GM18526 (cell line): Measurements from ENCODE around the gene PTGES.

Source experiments
- POLR2A ChIP-seq: IDR thresholded peaks from 3 replicates; pipeline ENCODE4 v1.6.1; 2011; ENCODE audit not compliant: insufficient read length; ENCODE audit errors: extremely low read depth

Gene PTGES

GRCh38 chr9:129774791-129775447, 22.1 kb upstream of the PTGES start:
- TF ChIP-seq POLR2A: no peak

- TF ChIP-seq POLR2A: no peak
Measured at GRCh38 chr9:129773262-129774048, 20.6 kb upstream of the PTGES start.

DNA sequence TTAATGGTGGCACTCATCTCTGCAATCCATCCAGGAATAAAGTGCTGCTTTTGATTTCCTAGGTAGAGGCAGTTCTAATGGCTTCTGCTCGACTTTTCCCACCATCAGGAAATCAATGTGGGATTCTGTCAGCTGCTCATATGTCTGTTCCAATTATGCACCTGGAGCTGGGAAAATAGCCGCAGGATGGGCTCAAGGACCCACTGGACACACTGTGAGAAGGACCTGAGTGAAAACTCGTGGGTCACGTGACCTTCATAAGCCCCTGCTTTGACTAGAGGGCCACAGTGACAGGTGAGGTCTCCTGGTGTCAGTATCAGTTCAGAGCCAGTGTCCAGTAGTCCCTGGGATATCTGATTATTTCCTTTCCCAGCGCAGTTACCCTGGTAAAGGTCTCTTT, 17.9 kb upstream of the PTGES start:
- TF ChIP-seq POLR2A: no peak

GRCh38 chr9:129769669-129770068, 16.8 kb upstream of the PTGES start:
- no peak for TF ChIP-seq POLR2A

DNA sequence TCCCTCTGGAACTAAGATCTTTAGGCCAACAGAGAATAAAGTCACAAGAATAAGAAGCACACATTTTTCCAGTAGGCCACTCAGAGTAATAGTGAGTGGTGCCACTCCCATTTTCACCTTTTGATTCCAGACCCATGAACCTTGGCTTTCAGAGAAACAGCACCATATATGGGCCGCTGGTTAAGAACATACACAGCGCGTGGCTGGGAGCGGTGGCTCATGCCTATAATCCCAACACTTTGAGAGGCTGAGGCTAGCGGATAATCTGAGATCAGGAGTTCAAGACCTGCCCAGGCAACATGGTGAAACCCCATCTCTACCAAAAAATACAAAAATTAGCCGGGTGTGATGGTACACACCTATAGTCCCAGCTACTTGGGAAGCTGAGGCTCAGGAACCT, 15.6 kb upstream of the PTGES start:
- no peak for TF ChIP-seq POLR2A

DNA sequence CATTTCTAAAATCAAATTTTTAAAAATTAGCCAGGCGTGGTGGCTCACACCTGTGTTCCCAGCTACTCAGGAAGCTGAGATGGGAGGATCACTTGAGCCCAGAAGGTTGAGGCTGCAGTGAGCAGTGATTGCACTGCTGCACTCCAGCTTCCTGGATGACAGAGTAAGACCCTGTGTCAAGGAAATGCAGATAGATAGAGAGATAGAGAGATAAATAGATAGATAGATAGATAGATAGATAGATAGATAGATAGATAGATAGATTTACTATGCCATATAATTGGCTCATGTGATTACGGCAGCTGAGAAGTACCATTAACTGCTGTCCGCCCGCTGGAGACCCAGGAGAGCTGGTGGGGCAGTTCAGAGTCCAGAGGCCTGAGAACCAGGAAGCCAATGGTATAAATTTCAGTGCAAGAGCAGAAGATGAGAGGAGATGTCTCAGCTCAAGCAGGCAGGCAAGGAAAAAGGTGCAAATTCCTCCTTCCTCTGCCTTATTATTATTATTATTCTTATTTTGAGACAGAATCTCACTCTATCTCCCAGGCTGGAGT, 13.0 kb upstream of the PTGES start:
- no peak for TF ChIP-seq POLR2A

- no peak for TF ChIP-seq POLR2A
Measured at GRCh38 chr9:129762985-129763926, 10.4 kb upstream of the PTGES start.

- TF ChIP-seq POLR2A: no peak
Measured at GRCh38 chr9:129761901-129762369, 9.1 kb upstream of the PTGES start.

GRCh38 chr9:129761293-129761900, 8.6 kb upstream of the PTGES start:
- no peak for TF ChIP-seq POLR2A

DNA sequence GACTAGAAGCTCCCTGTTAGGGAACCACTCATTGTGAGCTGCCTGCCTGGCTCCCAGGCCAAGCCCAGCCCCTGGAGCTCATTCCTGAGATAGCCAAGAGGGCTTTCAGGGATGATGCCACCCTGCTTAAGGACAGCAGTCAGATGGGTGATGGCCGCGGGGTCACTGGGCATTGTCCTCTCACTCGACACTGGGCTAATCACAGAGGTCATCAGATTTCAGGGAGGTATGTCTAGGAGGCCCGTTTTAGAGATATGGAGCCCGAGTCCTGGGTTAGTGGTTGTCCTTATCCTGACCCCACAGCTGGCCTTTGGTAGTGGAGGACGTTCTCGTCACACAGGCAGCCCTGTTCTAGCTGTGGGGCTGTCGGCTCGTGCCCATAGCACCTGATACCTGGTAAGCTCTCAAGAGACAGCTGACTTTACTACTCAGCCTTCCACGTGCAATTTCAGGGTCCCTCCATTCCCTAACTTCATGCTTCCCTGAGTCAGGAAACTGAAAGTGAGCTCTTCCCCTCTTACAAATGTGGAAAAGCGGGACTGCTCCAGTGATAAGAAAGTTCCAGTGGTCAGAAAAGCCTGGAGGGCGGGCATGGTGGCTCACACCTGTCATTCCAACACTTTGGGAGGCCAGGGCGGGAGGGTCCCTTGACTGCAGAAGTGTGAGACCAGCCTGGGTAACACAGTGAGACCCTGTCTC, 7.1 kb upstream of the PTGES start:
- TF ChIP-seq POLR2A: no peak

DNA sequence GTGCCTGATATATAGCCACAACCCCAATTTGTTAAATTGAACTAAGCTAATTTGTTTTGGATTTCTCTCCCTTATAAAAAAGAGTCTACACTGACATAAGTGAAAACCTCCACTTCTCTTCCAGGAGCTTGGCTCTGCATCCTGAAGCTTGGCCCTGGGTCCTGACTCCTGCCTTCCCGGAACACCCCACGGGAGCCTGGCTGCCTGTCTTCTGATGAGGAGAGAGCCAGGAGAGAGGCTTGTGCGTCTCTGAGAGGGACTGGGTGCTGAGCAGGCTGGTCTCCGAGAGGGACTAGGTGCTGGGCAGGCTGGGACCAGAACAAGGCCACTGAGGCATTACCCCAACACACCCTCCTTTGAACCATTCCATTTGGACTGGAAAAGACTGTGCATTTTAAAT, 6.5 kb upstream of the PTGES start:
- TF ChIP-seq POLR2A: no peak

- TF ChIP-seq POLR2A: no peak
Measured at GRCh38 chr9:129757045-129757444, 4.2 kb upstream of the PTGES start.

DNA sequence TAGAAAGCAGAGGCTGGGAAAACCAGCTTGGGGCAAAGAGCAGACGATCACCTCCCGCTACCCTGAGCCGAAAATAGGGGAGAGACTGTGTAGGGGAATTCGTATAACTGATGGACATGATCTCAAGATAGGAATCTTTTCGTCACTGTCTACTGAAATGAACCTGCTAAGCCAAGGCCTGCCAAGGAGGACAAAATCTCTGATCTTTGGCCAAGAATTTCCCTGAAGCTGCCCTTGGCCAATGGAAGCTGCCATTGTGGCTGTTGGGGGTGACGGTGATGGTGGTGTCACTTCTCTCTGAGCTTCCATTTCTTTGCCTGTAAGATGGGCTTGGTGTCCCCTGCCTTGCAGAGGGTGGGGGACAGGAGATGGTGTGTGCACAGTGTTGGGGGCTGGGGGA, 3.3 kb upstream of the PTGES start:
- no peak for TF ChIP-seq POLR2A

- TF ChIP-seq POLR2A: no peak
Measured at GRCh38 chr9:129755151-129755550, 2.3 kb upstream of the PTGES start.
